HUES48 (cell line): Measurements from ENCODE around the gene NKAIN4.

Experiments
- H3K27ac ChIP-seq: one replicate; pipeline ENCODE4 v1.7.0; 2013; ENCODE audit warnings: low read depth, low read length, inconsistent platforms
- H3K27me3 ChIP-seq: 2 replicates; pipeline ENCODE4 v1.6.1; 2013; ENCODE audit warnings: mild to moderate bottlenecking, low read length; ENCODE audit not compliant: control insufficient read depth, insufficient read depth
- H3K36me3 ChIP-seq: 2 replicates; pipeline ENCODE4 v1.6.1; 2013; ENCODE audit warnings: low read length; ENCODE audit not compliant: control insufficient read depth, insufficient read depth
- H3K4me1 ChIP-seq: 2 replicates; pipeline ENCODE4 v1.6.1; 2013; ENCODE audit warnings: mild to moderate bottlenecking, low read length; ENCODE audit not compliant: control insufficient read depth, insufficient read depth
- H3K4me3 ChIP-seq: 2 replicates; pipeline ENCODE4 v1.5.1; 2013; ENCODE audit warnings: mild to moderate bottlenecking, low read depth, low read length
- H3K9ac ChIP-seq: 2 replicates; pipeline ENCODE4 v1.6.1; 2013; ENCODE audit warnings: mild to moderate bottlenecking, low read depth, low read length, moderate library complexity
- H3K9me3 ChIP-seq: 2 replicates; pipeline ENCODE4 v1.6.1; 2013; ENCODE audit warnings: low read length; ENCODE audit not compliant: control insufficient read depth, insufficient read depth

Gene NKAIN4

GRCh38 chr20:63261795-63262528, 7.7 kb upstream of the NKAIN4 start:
- H3K27ac ChIP-seq, result no peak overlapping the region
- 0 out of 2 replicates have a peak, but pooled peaks cover 5% of the 10 kb centered on the region for H3K27me3 ChIP-seq
- no peaks in the 10 kb centered on the region for H3K9me3 ChIP-seq
- H3K36me3 ChIP-seq, result no peaks in the 10 kb centered on the region
- no peak overlapping the region for H3K4me3 ChIP-seq
- no peaks in the 10 kb centered on the region for H3K4me1 ChIP-seq
- no peak overlapping the region for H3K9ac ChIP-seq

GRCh38 chr20:63261060-63261794, 7.0 kb upstream of the NKAIN4 start:
- H3K36me3 ChIP-seq, result no peaks in the 10 kb centered on the region
- H3K27me3 ChIP-seq, result 0 out of 2 replicates have a peak, but pooled peaks cover 7% of the 10 kb centered on the region
- no peak overlapping the region for H3K9ac ChIP-seq
- no peaks in the 10 kb centered on the region for H3K9me3 ChIP-seq
- H3K4me1 ChIP-seq, result no peaks in the 10 kb centered on the region
- H3K4me3 ChIP-seq, result no peak overlapping the region
- no peak overlapping the region for H3K27ac ChIP-seq

- Histone ChIP-seq H3K4me1 (peaks cover under 1% of the 10 kb centered on the region; the same call in 1 of the 2 replicates), H3K27me3 (peaks cover 14% of the 10 kb centered on the region; the same call in 1 of the 2 replicates), H3K27ac (no peak overlapping the region), H3K4me3 (no peak overlapping the region), H3K9me3 (no peaks in the 10 kb centered on the region), H3K36me3 (no peaks in the 10 kb centered on the region), H3K9ac (no peak overlapping the region)
Observed at GRCh38 chr20:63260521-63260920, 6.3 kb upstream of the NKAIN4 start.

GRCh38 chr20:63259734-63260460, 5.6 kb upstream of the NKAIN4 start:
- Histone ChIP-seq H3K4me3 (no peak overlapping the region), H3K27ac (no peak overlapping the region), H3K9ac (no peak overlapping the region), H3K4me1 (peaks cover 6% of the 10 kb centered on the region), H3K27me3 (peaks cover 18% of the 10 kb centered on the region), H3K36me3 (no peaks in the 10 kb centered on the region), H3K9me3 (no peaks in the 10 kb centered on the region)

- H3K4me1 ChIP-seq, result peaks cover 6% of the 10 kb centered on the region
- no peak overlapping the region for H3K9ac ChIP-seq
Observed at GRCh38 chr20:63258781-63259180, 4.5 kb upstream of the NKAIN4 start.

GRCh38 chr20:63257629-63258028, 3.4 kb upstream of the NKAIN4 start:
- no peak overlapping the region for H3K27ac ChIP-seq
- no peaks in the 10 kb centered on the region for H3K9me3 ChIP-seq
- H3K27me3 ChIP-seq, result peaks cover 28% of the 10 kb centered on the region
- H3K36me3 ChIP-seq, result no peaks in the 10 kb centered on the region
- no peak overlapping the region for H3K9ac ChIP-seq
- H3K4me1 ChIP-seq, result peaks cover 12% of the 10 kb centered on the region
- no peak overlapping the region for H3K4me3 ChIP-seq

More at GRCh38 chr20:63258781-63259180, 4.5 kb upstream of the NKAIN4 start:
- Histone ChIP-seq H3K36me3 (no peaks in the 10 kb centered on the region), H3K9me3 (no peaks in the 10 kb centered on the region), H3K4me3 (no peak overlapping the region), H3K27ac (no peak overlapping the region), H3K27me3 (peaks cover 18% of the 10 kb centered on the region)

GRCh38 chr20:63256954-63257353, 2.7 kb upstream of the NKAIN4 start:
- Histone ChIP-seq H3K9ac (no peak overlapping the region), H3K9me3 (no peaks in the 10 kb centered on the region), H3K4me3 (no peak overlapping the region), H3K27ac (no peak overlapping the region), H3K4me1 (peaks cover 12% of the 10 kb centered on the region), H3K36me3 (no peaks in the 10 kb centered on the region), H3K27me3 (peaks cover 34% of the 10 kb centered on the region)

- H3K4me1 ChIP-seq, result peaks cover 12% of the 10 kb centered on the region
- H3K9me3 ChIP-seq, result no peaks in the 10 kb centered on the region
- H3K27me3 ChIP-seq, result peaks cover 37% of the 10 kb centered on the region
- H3K4me3 ChIP-seq, result no peak overlapping the region
- H3K27ac ChIP-seq, result no peak overlapping the region
- no peaks in the 10 kb centered on the region for H3K36me3 ChIP-seq
- H3K9ac ChIP-seq, result no peak overlapping the region
Observed at GRCh38 chr20:63255931-63256704, 1.9 kb upstream of the NKAIN4 start.

- H3K4me1 ChIP-seq, result peaks cover 12% of the 10 kb centered on the region
- H3K4me3 ChIP-seq, result peak overlapping the region; percentile 56
- H3K27me3 ChIP-seq, result peaks cover 37% of the 10 kb centered on the region
- no peaks in the 10 kb centered on the region for H3K36me3 ChIP-seq
- no peaks in the 10 kb centered on the region for H3K9me3 ChIP-seq
- H3K27ac ChIP-seq, result no peak overlapping the region
- H3K9ac ChIP-seq, result no peak overlapping the region
Observed at GRCh38 chr20:63254606-63255384, 532 bp upstream of the NKAIN4 start.
